Measurements from ENCODE around the gene PCLO. TPM values are rescaled to one million over a fixed set of nuclear protein-coding genes. Genes with fewer than 3 reads are reported as not detected.

Gene PCLO
- total and polyA plus RNA-seq, 9 of the 15 experiments (the other 6 are each of a cell fraction or from before 2014, with no cell fraction given) = under 0.01 to 0.01 TPM; not detected in 7

- ChIA-PET CTCF (ENCODE audit: low intra/inter-chr PET ratio) (no interaction called here), POLR2A (interaction anchor here (0.6 kb wide), 1 partner anchor 13 kb away, joined by 3 read pairs; no protein-coding TSS in a partner anchor)
- Histone ChIP-seq H3K27me3 (ENCODE audit: control insufficient read depth in 2 of 2, insufficient read depth in 2 of 2, low read length in 2 of 2) (no peaks in the 10 kb centered on the region), H3K36me3 (ENCODE audit: control insufficient read depth, insufficient read depth, low read length) (no peaks in the 10 kb centered on the region), H3K9me1 (ENCODE audit: control insufficient read depth, insufficient read depth, low read length) (no peaks in the 10 kb centered on the region), H3K9me3 (replicated peaks; ENCODE audit: control insufficient read depth, insufficient read depth, low read depth, low read length) (no peaks in the 10 kb centered on the region; the same call in 1 of the 2 replicates), H2AFZ (ENCODE audit: low read depth, low read length) (no peak overlapping the region), H3K4me1 (replicated peaks in 1 of 2; ENCODE audit: control insufficient read depth in 2 of 2, insufficient read depth in 2 of 2, low read length in 2 of 2) (no peaks in the 10 kb centered on the region), H3K79me2 (ENCODE audit: control insufficient read depth, insufficient read depth, low read length) (no peaks in the 10 kb centered on the region), H3K9ac (ENCODE audit: insufficient read depth in 1 of 2, low read depth in 2 of 2, low read length in 2 of 2) (no peak overlapping the region), H3K4me2 (ENCODE audit: insufficient read depth, low read length) (no peak overlapping the region), H3K27ac (ENCODE audit: extremely low read depth, low read depth, low read length) (no peak overlapping the region), H4K20me1 (replicated peaks; ENCODE audit: control insufficient read depth, insufficient read depth, low read length) (no peaks in the 10 kb centered on the region), H3K4me3 (no peak overlapping the region)
- 0% methylated on average over 2 of the region's 2 CpGs for WGBS (ENCODE audit: insufficient coverage, low coverage, missing lambda C conversion rate)
- TF ChIP-seq KAT7 (CRISPR knock-in tag; IDR thresholded peaks at IDR 0.05; ENCODE audit: borderline replicate concordance) (no peak), DNMT1 (IDR thresholded peaks at IDR 0.05) (no peak), ZNF347 (CRISPR knock-in tag; IDR thresholded peaks at IDR 0.05; ENCODE audit: low read depth) (no peak), IRF2 (CRISPR knock-in tag; IDR thresholded peaks at IDR 0.05) (no peak), GTF2A2 (tag; IDR thresholded peaks at IDR 0.05) (no peak), PML (IDR thresholded peaks at IDR 0.05; ENCODE audit: low read length) (no peak), ZNF561 (CRISPR knock-in tag; conservative IDR thresholded peaks at IDR 0.05) (no peak), PCBP1 (IDR thresholded peaks at IDR 0.05; ENCODE audit: low read depth, low read length, poor library complexity, severe bottlenecking) (no peak), TOE1 (IDR thresholded peaks at IDR 0.05; ENCODE audit: borderline replicate concordance) (no peak), TOE1 (CRISPR knock-in tag; IDR thresholded peaks at IDR 0.05; ENCODE audit: borderline replicate concordance, low read depth) (no peak), XRCC3 (IDR thresholded peaks at IDR 0.05) (no peak), EGR1 (conservative IDR thresholded peaks at IDR 0.05) (no peak), FIP1L1 (IDR thresholded peaks at IDR 0.05; ENCODE audit: low read depth, low read length, poor library complexity, severe bottlenecking) (no peak), ZFP36 (IDR thresholded peaks at IDR 0.05; ENCODE audit: low read depth, low read length, partially characterized antibody) (no peak), ZNF146 (CRISPR knock-in tag; IDR thresholded peaks at IDR 0.05; ENCODE audit: unreplicated experiment) (no peak), ZKSCAN1 (IDR thresholded peaks at IDR 0.05; ENCODE audit: low read depth, low read length) (no peak)
- TF ChIP-seq, protein P1, sequence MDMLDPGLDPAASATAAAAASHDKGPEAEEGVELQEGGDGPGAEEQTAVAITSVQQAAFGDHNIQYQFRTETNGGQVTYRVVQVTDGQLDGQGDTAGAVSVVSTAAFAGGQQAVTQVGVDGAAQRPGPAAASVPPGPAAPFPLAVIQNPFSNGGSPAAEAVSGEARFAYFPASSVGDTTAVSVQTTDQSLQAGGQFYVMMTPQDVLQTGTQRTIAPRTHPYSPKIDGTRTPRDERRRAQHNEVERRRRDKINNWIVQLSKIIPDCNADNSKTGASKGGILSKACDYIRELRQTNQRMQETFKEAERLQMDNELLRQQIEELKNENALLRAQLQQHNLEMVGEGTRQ (CRISPR knock-in tag; IDR thresholded peaks at IDR 0.05) = no peak
- TF ChIP-seq, protein P2, sequence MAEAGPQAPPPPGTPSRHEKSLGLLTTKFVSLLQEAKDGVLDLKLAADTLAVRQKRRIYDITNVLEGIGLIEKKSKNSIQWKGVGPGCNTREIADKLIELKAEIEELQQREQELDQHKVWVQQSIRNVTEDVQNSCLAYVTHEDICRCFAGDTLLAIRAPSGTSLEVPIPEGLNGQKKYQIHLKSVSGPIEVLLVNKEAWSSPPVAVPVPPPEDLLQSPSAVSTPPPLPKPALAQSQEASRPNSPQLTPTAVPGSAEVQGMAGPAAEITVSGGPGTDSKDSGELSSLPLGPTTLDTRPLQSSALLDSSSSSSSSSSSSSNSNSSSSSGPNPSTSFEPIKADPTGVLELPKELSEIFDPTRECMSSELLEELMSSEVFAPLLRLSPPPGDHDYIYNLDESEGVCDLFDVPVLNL (CRISPR knock-in tag; IDR thresholded peaks at IDR 0.05; ENCODE audit: low read depth) = no peak
- DNase-seq (ENCODE audit: extremely low read depth in 1 of 4, low spot score in 3 of 4) (no peak), ATAC-seq (no peak), FAIRE-seq (no peak)
- in situ Hi-C loops (cut with MboI) = no loop called here
- BruUV-seq (replicated peaks) = no TSS peak
- intact Hi-C loops (cut with micrococcal nuclease) = no loop called here
Observed at GRCh38 chr7:83105948-83106347, 56.7 kb downstream of the PCLO start.
